Germinal center (tissue), 1 donor: ENCODE results near the gene PACRG.

Experiments
- DNase-seq: peaks from one replicate; pipeline ENCODE4 v3.0.0; 2012; ENCODE audit warnings: mixed read lengths, low spot score

Gene PACRG

DNA sequence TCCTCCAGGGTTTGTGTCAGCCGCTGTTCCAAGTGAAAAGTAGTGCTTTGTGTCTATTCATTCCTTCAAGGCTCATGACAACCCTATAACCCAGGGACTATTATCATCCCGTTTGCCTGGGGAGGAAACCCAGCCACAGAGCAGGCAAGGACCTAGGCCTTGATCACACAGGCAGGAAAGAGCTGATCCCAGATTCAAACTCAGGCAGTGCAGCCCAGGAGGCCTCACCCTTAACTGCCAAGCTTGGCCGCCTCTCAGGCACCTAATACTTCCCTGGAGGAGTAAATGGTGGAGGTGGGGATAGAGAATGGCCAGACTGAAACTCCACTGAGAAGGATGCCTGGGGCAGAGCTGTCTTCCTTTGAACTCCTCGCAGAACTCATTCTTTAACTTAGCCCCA lies 471.6 kb downstream of the PACRG start:
- no peak for DNase-seq

DNA sequence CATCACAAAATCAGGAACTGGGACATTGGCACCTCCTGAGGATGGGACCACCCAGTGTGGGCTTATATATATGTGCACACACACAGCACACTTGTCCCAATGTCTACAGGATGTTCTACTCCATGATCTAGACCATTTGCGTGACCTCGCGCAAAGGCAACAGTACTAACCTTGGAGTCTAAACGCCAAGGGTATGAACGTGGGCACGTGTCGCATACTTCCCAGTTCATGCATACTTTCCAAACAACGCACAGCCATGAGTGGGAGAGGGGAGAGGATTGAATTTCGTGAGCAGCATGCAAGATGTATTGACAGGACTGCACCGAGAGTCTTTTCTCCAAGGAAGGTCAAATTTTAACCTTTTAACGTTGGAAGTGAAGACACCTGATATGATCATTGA lies 472.5 kb downstream of the PACRG start:
- DNase-seq: no peak

DNA sequence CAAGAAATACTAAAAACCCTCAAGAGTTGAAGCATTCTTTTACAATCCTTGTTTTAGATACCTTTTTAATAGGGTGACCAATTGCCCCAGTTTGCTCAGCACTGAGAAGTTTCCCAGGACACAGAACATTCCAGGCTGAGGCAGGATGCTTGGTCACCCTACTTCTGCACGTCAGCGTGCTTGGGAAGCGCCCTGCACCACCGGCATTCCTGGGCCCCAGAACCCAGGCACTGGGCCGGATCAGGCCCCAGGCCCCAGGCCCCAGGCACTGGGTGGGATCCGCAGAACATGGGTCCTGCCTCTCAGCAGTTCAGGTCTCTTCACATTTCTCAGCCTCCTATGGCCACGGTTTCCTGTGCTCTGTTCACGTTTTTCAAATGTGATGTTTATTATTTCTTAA lies 472.9 kb downstream of the PACRG start:
- DNase-seq: no peak

DNA sequence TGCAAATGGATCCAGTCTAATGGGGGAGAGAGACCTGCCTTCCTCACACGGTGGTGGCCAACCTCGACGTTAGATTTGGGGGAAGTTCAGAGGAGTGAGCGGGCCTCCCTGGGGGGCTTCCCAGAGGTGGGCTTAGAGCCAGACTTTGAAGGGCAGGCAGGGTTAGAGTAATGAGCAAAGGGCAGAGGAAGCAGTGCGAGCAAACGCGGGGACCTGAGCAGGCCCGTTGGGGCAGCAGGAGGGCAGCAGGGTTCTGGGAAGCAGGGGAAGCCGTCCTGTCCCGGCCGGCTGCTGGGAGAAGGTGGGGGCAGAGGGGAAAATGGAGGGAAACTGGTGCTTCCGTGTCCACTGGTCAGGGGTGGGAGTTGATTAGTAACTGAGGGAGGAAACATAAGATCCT lies 474.1 kb downstream of the PACRG start:
- DNase-seq: no peak

DNA sequence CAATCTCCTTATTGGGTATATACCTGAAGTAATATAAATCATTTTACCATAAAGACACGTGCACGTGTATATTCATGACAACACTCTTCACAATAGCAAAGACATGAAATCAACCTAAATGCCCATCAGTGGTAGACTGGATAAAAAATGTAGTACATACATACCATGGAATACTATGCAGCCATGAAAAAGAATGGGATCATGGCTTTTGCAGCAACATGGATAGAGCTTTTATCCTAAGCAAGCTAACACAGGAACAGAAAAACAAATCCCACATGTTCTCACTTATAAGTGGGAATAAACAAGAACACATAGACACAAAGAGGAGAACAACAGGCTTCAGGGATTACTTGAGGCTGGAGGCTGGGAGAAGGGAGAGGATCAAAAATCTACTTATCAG lies 478.4 kb downstream of the PACRG start:
- DNase-seq: no peak

DNA sequence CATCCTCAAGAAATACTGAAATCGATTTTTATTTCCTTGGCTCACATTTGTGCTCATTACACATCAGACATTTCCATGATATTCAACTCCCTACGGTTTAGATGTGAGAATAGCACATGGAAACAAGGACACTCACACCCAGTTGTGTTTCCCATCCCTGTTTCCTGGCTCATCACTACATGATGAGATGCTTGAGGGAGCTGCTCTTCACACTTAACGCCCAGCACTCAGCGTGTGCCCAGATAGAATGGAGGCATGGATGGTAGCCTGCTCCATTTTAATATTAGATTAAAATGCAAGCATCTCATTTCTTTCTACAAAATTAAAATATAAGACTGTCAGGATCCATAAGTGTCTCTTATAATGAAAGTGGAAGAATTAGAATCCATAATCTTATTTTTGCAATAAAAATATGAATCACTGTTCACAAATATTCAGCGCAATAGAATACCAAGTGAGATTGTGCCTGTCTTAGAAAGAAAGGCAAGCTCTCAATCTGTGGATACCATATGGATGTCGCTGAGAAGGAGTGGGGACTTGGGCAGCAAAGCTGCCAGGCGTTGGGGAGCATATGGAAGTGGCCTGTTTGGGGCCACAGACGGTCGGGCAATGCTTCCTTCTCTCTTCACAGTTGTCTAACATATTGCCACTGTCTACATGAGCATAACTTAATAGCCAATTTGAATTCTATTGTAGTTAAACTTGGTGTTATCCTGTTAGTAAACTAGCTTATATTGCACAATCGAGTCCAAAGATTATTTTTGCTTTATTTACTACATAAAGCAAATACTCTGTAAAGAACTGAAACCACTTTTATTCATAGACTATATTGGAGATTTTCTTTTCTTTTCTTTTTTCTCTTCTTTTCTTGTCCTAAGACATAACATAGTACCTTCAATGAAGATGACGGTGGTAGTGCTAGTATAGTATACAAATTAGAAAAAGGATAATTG lies 479.9 kb downstream of the PACRG start:
- no peak for DNase-seq

DNA sequence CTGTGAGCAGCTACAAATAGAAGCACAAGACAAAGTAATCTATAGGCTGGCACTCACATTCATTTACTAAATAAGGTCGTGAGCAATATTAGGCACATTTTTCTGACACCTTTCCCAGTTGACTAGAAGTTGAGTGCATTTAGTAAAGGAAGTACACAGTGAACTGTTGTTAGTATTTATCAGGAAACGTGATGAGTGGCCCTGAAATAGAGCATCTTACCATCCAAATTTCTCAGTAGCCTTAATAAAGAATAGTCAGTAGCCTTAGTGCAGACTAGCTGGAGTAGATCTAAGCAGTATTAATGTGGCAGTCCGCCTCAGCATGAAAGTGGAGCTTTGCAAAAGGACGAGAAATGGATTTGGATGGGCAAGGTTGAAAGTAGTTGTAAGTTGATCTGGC lies 481.2 kb downstream of the PACRG start:
- no peak for DNase-seq

DNA sequence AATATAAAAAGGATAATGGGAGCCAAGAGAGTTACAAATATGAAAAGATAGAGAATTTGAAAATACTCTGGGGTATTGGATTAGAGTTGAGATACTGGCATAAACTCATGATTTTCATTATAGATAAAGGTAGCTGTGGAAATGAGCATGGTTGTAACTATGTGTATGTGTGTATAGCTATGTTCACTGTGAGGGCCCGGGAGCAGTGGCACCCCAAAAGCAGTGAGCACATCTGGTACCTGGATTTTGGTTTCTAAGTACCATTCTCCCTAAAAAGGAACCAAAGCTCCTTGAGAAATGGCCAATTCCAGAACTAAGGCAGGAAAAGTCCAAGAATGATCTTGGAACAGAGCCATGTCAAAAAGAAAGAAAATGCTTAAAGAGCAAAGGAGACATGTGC lies 484.3 kb downstream of the PACRG start:
- no peak for DNase-seq

DNA sequence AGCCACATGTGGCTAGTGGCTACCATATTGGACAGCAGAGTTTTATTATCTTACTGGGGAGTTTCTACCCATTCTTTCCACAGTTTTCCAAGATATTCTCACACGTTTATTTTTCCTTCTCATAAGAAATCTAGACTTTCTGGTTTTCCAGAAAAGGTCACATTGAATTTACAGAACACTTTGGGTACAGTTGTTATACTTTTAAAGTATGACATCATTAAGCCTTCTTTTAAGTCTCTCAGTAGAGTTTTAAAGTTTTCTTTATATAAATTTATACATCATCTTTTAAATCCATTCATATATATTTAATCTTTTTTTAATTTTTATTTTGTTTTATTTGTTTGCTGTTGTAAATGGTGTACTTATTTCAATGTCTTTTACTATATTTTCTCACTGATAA lies 486.5 kb downstream of the PACRG start:
- DNase-seq: no peak

DNA sequence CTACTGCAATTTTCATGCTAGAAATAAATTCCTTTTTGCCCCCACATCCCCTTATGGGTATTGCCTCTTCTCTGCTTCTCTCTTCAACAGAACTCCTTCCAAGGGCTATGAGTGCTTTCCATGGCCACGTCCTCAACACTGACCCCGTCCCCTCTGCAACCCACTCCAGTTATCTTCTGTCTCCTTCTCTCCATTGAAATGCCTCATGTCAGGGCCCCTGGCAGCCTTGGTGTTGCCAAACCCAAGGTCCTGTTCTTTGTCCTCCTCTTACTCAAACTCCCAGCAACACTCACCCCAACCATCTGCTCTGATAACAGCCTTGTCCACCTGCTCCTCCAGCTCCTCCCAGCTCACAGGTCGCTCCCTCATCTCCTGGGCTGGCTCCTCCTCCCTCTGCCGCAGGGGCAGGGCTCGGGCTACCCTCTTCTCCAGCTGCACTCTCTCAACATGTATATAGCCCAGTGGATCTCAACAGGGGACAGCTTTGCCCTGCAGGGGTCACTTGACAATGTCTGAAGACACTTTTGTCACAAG lies 490.7 kb downstream of the PACRG start:
- no peak for DNase-seq

DNA sequence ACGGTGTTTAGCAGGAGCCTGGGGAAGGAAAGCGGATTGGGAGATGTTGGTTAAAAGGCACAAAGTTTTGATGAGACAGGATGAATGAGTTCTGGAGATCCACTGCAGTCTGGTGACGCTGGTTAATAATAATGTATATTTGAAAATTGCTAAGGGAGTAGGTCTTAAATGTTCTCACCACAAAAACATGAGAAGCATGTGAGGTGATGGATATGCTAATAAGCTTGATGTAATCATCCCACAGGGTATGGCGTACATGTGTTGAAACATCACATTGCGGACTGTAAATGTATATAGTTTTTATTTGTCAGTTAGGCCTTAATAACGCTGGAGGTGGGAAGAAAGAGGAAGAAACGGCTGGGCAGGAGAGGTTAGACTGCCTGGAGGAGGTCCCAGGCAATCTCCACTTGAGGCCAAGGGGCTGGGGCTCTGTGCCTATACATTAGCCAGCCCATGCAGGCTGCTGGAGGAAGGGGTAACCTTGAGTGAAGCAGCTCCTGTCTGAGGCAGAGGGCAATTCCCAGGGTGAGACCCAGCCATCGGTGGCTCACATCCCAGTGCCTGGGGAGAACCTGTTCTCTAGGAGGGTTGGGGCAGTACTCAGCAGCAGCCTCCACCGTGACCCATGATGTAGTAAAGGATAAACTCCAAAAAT lies 498.5 kb downstream of the PACRG start:
- no peak for DNase-seq

DNA sequence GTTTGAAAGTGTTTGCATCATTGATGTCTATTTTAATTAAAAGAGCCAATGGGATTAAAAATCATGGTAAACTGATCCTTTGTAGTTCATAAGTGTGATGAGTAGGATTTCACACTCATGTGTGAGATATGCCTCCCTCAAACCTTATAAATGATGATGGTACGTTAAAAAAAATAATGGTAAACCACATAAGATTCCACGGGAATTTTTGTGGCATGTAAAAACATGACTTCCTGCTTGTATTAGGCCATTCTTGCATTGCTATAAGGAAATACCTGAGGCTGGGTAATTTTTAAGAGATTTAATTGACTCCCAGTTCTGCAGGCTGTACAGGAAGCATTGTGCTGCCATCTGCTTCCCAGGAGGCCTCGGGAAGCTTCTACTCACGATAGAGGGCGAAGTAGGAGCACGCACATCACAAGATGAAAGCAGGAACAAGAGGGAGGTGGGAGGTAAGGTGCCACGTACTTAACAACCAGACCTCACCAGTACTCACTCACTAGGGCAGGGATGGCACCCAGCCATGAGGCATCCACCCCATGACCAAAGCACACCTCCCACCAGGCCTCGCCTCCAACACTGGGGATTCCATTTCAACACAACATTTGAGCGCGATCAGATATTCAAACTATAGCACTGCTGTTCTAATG lies 499.2 kb downstream of the PACRG start:
- no peak for DNase-seq

DNA sequence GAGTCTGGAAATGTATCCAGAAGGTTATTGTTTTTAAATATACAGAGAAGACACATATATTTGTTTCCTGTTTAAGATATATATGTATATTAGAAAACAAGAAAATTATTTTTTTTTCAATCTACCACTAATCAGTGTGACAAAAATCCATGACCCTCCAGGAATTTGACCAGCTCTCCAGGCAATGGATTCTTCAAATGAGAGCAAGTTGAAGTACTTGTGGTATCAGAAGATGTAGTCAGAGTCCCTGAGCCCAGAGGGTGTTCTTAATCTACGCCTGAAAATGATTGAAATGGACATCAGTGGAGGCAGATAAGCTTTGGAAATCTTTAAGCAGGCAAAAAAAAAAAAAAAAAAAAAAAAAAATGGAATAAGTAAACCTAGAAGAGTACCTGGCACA lies 500.3 kb downstream of the PACRG start:
- no peak for DNase-seq

DNA sequence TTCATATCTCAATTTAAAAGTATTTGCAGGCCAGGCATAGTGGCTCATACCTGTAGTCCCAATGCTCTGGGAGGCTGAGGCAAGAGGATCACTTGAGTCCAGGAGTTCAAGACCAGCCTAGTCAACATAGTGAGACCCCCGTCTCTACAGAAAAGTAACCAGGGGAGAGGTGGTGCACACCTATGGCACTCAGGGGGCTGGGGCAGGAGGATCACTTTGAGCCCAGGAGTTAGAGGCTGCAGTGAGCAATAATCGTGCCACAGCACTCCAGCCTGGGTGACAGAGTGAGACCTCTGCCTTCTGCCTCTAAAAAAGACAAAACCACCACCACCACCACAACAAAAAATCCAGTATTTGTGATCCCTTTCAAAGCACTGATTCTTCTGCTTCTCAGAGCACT lies 501.3 kb downstream of the PACRG start:
- no peak for DNase-seq

DNA sequence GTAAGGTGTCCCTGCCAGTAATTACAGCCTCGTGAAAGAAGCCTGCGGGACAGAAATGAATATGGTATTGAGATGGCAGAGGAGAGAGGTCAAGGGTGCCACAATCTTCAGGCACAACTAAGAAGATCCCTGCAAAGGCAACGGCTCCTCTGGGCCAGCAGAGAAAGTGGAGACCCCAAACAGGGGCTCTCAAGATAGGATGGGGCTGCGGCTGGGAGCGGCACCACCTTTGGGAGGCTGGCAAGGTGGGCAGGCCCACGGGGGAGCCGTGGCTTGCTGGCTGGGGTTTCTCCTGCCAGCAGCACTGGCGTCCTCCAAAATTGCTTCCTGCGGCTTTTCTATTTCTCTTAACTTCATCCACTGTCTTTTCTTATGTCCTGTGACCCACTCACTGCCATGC lies 503.1 kb downstream of the PACRG start:
- no peak for DNase-seq

DNA sequence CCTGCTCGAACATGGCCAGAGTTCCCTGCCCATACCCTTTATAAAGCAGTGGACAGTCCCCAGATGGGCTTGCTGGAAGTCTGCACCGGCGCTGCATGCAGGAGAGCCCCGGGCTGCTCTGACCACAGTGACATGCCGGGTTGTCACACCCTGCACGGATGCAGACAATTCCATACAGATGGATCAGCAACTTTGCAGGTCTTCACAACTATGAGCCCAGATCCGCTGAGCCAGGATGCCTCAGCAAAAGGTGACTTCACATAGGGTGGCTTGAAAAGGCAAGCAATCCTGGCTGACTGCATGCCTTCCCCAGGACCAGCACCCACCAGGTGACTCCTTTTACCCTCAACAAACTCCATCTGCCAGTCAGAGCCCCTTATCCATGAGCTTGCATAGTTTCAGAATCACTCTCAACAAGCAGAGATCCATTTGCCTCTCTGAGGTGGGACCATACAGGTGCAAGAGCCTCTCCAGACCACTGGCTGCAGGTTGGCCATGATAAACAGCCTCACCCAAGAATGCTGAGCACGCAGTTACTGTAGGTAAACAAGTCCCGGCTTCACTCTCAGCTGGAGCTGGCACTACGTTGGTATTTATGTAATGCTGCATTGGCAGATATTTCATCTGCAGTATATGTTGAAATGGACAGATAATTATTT lies 503.7 kb downstream of the PACRG start:
- no peak for DNase-seq

DNA sequence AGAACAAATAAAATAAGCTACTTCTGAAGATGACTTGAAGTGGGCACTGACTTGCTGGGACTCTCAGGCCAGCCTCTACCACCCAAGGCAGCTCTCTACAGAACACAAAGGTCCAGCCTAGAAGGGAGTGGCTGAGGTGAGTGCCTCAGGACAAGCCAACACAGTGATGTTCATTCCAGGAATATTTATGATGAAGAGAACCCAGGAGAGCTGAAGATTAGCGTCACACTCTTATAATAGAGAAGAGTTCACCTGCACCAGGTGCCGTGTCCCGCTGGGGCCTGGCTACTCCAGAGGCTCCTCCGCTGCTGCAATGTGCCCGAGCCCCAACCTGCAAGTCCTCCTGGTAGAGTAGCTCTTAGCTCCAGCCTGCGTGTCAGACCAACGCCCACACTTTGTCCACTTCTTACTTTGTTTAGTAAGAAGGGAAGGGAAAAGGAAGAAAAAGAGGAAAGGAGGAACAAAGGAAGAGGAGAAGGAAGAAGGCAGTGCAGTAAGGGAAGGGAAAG lies 504.3 kb downstream of the PACRG start:
- no peak for DNase-seq

DNA sequence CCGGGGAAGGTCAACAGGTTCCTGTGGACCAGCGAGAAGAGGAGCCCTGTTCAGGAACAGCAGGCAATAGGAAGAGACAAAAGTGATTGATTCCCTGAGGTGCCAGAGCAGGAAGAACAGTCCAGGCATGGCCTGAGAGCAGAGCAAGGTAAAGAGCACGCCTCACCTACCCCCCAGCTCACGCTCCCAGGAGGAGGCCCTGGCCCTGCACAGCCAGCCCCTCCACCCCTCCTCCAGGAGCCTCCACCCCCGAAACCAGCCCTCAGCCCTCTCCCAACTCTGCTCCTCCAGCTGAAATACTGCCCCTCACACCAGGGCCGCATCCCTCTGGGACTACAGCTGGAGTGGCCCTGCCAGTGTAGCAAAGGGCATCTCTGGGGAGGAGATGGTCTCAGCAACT lies 504.9 kb downstream of the PACRG start:
- DNase-seq: no peak

DNA sequence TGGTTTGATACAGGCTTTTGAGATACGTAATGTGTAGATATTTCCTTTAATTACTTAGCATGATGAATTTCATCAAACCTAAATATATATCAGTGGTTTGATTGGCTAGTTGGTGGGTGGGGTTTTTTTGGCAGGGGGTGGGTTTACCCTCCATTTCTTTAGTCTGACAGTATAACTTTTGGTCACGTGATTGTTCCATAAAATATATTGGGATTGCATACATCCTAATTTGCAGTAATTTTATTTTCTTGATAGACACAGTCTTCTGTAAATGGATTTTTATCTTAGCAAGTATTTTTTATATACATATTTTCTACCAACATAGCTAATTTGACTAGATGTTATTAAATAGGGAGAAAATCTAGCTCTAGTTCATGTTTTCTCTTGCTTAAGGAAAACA lies 509.3 kb downstream of the PACRG start:
- no peak for DNase-seq

DNA sequence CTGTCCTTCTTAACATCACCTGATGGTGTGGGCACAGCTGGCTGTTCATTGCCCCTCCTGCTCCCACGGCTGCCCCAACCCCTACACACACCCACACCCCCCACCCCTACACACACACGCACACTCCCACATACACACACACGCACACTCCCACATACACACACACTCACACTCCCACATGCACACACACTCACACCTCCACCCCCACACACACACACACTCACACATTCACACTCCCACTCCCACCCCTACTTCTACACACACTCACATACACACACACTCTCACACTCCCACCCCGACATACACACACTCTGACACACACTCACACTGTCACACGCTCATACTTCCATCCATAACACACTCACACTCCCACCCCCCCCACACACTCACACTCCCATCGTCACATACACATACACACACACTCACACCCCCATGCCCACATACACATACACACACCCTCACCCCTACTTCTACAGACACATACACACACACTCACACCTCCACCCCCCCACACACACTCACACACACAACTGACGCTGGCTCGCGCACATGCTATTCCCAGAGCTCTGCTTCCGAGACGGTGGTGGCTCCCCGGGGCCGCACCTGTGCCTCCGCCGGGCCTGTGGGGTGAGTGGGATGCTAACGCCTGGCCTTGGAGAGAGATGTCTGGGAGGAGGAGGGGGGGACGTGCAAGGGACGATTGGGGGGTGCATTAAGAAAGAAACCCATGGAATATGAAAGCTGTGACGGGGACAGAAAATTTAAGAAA lies 512.0 kb downstream of the PACRG start:
- DNase-seq: no peak

DNA sequence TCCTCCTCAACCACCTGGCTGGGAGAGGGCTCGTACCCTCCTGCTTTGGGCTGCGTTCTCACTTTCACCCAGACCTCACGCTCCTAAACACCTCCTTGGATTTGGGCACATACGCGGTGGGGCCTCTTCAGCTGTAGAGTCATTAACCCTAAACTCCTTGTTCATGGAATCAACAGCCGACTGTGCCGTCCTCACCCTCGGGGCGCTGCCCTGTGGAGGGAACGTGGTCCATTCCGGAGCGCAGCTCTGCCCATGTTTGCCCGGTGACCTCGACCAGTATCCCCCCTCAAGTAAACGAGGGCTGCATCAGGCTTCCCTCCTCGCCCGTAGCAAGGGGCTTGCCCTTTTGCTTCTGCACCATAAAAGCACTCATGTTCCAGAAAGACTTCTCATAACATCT lies 512.8 kb downstream of the PACRG start:
- DNase-seq: no peak
